Chondrocyte (in vitro differentiated cells): ENCODE results near the gene HMG20B. TPM values are rescaled to one million over a fixed set of nuclear protein-coding genes. Genes with fewer than 3 reads are reported as not detected.
"Not testable (repeated sequence)": the region's sequence is repeated elsewhere in the genome, so short reads cannot be mapped to it uniquely, and the experiment has no call there.

Source experiments
- DNase-seq: peaks from one replicate; pipeline ENCODE4 v3.0.0; 2021; ENCODE audit warnings: mixed read lengths, low spot score
- H3K27ac Mint-ChIP-seq: one replicate; pipeline ENCODE4 v1.8.0; 2021; ENCODE audit warnings: mild to moderate bottlenecking, moderate library complexity, mixed read lengths; ENCODE audit not compliant: unreplicated experiment
- H3K27me3 Mint-ChIP-seq: 2 replicates; pipeline ENCODE4 v1.8.0; 2021; ENCODE audit warnings: low read depth, mixed read lengths
- H3K36me3 Mint-ChIP-seq: 2 replicates; pipeline ENCODE4 v1.8.0; 2021; ENCODE audit warnings: low read depth, mixed read lengths
- H3K4me1 Mint-ChIP-seq: 2 replicates; pipeline ENCODE4 v1.8.0; 2021; ENCODE audit warnings: low read depth, mild to moderate bottlenecking, mixed read lengths
- H3K4me3 Mint-ChIP-seq: one replicate; pipeline ENCODE4 v1.8.0; 2021; ENCODE audit warnings: mild to moderate bottlenecking, moderate library complexity, mixed read lengths; ENCODE audit not compliant: unreplicated experiment
- H3K9me3 Mint-ChIP-seq: 2 replicates; pipeline ENCODE4 v1.8.0; 2021; ENCODE audit warnings: low read depth, mixed read lengths
- total RNA-seq: library from RNA; stranded (reverse); gene quantifications from 3 replicates; pipeline ENCODE4 v1.2.1, GENCODE V29; 2021
- TF ChIP-seq, protein P1 (sequence below): fragments of 200-600 bp; sonication (generic); IDR thresholded peaks from 2 replicates; pipeline ENCODE4 v1.5.0; 2021; ENCODE audit warnings: antibody characterized with exemption, mild to moderate bottlenecking, moderate library complexity

HMG20B gene
- total RNA-seq, 1 donor from 2014 or later: 60.9 TPM

DNA sequence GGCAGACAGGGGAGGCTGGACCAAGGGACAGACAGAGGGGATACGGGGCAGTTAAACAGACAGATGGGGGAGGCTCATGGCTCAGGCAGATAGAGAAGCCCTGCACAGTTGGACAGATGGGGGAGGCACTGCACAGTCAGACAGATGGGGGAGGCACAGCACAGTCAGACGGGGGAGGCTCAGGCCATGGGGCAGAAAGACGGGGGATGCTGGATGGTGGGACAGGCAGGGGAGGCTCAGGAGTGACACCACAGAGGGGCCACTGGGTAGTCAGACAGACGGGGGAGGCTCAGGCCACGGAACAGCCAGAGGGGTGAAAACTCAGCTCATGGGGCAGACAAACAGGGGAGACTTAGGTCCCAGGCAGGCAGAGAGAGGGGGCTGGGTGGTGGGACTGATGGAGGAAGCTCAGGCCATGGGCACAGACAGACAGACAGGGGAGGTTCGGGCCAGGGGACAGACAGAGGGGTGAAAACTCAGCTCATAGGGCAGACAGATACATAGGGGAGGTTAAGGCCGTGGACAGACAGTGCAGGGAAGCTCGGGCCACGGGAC lies 16.2 kb upstream of the HMG20B start:
- peak overlapping the region; percentile 88 for H3K4me3 Mint-ChIP-seq
- no peaks in the 10 kb centered on the region for H3K27me3 Mint-ChIP-seq
- H3K27ac Mint-ChIP-seq: peak overlapping the region; percentile 79
- no peak for DNase-seq
- H3K36me3 Mint-ChIP-seq: no peaks in the 10 kb centered on the region
- H3K9me3 Mint-ChIP-seq: no peaks in the 10 kb centered on the region
- H3K4me1 Mint-ChIP-seq: peaks cover 34% of the 10 kb centered on the region
- TF ChIP-seq, protein P1, sequence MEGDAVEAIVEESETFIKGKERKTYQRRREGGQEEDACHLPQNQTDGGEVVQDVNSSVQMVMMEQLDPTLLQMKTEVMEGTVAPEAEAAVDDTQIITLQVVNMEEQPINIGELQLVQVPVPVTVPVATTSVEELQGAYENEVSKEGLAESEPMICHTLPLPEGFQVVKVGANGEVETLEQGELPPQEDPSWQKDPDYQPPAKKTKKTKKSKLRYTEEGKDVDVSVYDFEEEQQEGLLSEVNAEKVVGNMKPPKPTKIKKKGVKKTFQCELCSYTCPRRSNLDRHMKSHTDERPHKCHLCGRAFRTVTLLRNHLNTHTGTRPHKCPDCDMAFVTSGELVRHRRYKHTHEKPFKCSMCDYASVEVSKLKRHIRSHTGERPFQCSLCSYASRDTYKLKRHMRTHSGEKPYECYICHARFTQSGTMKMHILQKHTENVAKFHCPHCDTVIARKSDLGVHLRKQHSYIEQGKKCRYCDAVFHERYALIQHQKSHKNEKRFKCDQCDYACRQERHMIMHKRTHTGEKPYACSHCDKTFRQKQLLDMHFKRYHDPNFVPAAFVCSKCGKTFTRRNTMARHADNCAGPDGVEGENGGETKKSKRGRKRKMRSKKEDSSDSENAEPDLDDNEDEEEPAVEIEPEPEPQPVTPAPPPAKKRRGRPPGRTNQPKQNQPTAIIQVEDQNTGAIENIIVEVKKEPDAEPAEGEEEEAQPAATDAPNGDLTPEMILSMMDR: no peak

DNA sequence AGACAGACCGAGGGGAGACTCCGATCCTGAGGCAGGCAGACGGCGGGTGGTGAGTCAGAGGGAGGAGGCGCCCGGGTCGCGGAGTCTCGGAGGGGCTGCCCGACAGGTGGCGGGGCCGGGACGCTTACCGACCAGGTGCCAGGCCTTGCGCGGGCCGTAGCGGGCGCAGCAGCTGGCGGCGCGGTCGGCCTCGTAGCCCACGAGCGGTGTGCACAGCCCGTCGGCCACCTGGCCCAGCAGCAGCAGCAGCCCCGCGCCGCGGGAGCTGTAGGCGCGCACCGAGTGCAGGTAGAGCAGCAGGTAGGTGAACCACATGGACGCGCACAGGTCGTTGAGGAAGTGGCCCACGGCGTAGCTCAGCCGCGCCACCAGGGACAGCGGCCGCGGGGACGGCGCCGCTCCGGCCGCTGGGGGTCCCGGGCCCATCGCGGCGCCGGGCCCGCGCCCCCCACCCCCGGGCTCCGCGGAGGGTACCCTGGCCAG lies 15.7 kb upstream of the HMG20B start:
- no peaks in the 10 kb centered on the region for H3K36me3 Mint-ChIP-seq
- TF ChIP-seq, protein P1: peak; percentile 49
- no peaks in the 10 kb centered on the region for H3K27me3 Mint-ChIP-seq
- peaks cover 34% of the 10 kb centered on the region for H3K4me1 Mint-ChIP-seq
- peak overlapping the region; percentile 79 for H3K27ac Mint-ChIP-seq
- no peaks in the 10 kb centered on the region for H3K9me3 Mint-ChIP-seq
- H3K4me3 Mint-ChIP-seq: peak overlapping the region; percentile 88
- no peak for DNase-seq

DNA sequence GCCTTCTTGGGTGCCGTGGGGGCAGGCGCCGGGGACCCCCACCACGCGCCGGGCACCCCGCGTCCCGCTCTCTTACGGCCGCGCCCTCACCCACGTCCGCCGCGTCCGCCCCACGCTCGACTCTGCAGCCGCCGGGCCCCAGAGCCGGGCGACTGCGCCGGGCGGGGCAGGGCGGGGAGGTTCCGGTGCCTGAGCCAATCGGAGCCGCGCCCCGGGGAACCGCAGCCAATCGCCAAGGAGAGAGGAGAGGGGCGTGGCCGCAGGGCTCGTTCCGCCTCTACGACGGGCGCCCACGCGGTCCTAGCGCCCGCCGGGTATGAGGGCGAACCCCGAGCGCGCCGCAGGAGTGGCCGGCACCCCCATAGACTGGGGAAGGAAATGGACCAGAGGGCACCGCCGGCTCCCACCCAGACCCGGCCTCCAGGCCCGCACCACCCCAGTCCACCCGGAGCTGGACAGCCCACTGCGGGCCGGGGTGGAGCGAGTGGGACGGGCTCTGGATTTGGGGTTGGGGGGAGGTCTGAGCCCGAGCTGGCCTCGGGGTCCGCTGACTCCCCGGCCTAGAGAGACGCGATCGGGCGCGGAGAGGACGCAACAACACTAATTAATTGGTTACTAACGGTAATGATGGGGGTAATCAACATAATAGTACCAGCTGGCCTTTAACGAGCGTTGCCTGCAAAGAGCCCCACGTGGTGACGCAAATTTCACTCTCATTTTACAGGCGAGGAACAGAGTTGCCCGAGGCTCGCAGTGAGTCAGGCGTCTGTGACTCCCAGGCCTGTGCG lies 15.1 kb upstream of the HMG20B start, which contains the start of gene MFSD12:
Gene MFSD12 (minus strand): TSS at position 126 of the 788 bp plus-strand sequence. CDS start 183 bp downstream, outside the sequence.
- H3K4me1 Mint-ChIP-seq: peaks cover 34% of the 10 kb centered on the region
- TF ChIP-seq, protein P1: no peak
- no peaks in the 10 kb centered on the region for H3K27me3 Mint-ChIP-seq
- peak within 1 kb of the TSS; percentile 97 for H3K27ac Mint-ChIP-seq
- H3K36me3 Mint-ChIP-seq: no peaks in the 10 kb centered on the region
- DNase-seq: peak; percentile 98
- no peaks in the 10 kb centered on the region for H3K9me3 Mint-ChIP-seq
- H3K4me3 Mint-ChIP-seq: peak within 1 kb of the TSS; percentile 88

DNA sequence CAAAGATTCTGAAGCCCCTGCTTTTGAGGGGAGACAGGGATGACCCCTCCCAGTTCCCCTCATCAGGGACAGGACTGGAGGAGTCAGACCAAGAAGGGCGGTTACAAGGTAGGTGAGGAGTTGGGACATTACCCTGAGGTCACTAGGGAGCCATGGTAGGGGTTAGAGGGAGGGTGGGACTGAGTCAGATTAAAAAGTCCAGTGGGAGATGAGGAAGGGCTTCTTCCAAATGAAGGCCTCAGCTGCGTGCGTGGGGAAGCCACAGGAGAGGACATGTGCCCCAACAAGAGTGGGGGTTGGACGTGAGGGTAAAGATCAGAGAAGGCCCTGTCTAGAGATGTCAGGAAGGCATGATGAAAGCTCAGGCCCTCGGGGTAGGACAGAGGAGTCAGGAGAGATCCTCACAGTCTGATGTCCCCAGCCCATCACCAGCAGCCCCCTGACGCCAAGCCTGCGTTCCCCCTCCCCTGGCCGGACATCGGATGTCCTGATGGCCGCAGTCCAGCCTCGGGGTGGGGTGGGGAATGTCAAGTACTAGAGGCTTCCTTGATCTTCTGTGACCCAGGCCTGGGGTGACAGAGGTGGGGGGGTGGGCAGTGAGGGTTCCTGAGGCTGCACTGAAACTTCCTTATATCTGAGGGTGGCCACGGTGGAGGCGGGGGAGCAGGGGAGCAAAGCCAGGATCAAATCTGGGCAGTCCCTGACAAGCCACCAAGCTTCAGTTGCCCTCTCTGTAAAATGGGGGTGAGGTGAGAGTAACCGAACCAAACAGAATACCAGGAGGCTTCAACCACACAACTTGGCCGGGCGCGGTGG lies 8.8 kb upstream of the HMG20B start:
- no peak overlapping the region for H3K4me3 Mint-ChIP-seq
- peaks cover 5% of the 10 kb centered on the region for H3K4me1 Mint-ChIP-seq
- no peak overlapping the region for H3K27ac Mint-ChIP-seq
- no peaks in the 10 kb centered on the region for H3K36me3 Mint-ChIP-seq
- TF ChIP-seq, protein P1: no peak
- DNase-seq: no peak
- H3K9me3 Mint-ChIP-seq: no peaks in the 10 kb centered on the region
- H3K27me3 Mint-ChIP-seq: no peaks in the 10 kb centered on the region

DNA sequence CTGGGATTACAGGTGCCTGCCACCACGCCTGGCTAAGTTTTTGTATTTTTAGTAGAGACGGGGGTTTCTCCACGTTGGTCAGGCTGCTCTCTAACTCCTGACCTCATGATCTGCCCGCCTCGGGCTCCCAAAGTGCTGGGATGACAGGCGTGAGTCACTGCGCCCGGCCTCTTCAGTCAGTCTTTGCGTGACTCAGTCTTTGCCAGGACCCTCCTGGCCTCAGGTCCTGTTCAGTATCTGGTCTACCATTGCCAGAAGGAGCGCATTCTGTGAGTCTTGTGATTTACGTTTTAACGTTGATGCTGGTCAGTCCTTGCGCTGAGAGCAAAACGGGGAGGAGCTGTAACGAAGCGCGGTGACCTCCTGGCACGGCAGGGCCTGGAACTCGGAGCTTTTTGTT lies 7.6 kb upstream of the HMG20B start:
- Mint-ChIP-seq H3K4me1 (peaks cover 5% of the 10 kb centered on the region), H3K27me3 (no peaks in the 10 kb centered on the region), H3K27ac (peak overlapping the region; percentile 86), H3K9me3 (no peaks in the 10 kb centered on the region), H3K36me3 (no peaks in the 10 kb centered on the region), H3K4me3 (peak overlapping the region; percentile 6)
- no peak for DNase-seq
- TF ChIP-seq, protein P1: no peak

DNA sequence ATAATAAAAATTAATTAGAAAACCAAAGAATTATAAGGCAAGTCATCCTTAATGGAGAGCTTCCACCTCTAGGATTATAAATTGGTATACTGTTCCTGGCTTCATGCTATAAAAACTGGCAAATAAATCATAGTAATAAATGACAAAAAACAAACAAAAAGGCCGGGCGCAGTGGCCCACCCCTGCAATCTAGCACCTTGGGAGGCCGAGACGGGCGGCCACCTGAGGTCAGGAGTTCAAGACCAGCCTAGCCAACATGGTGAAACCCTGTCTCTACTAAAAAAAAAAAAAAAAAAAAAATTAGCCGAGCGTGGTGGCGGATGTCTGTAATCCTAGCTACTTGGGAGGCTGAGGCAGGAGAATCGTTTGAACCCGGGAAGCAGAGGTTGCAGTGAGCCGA lies 2.7 kb upstream of the HMG20B start:
- H3K4me1 Mint-ChIP-seq: peaks cover 14% of the 10 kb centered on the region
- not testable (repeated sequence) for H3K4me3 Mint-ChIP-seq, H3K27me3 Mint-ChIP-seq, H3K36me3 Mint-ChIP-seq, H3K9me3 Mint-ChIP-seq, DNase-seq, H3K27ac Mint-ChIP-seq
